GM18909 (cell line): ENCODE results near the gene ERG.

ENCODE experiments used
- ATAC-seq: cut with Tn5 transposase; IDR thresholded peaks from one replicate; pipeline ENCODE4 v1.9.1; 2021; ENCODE audit warnings: mild to moderate bottlenecking; ENCODE audit not compliant: unreplicated experiment, poor library complexity

The ERG gene

DNA sequence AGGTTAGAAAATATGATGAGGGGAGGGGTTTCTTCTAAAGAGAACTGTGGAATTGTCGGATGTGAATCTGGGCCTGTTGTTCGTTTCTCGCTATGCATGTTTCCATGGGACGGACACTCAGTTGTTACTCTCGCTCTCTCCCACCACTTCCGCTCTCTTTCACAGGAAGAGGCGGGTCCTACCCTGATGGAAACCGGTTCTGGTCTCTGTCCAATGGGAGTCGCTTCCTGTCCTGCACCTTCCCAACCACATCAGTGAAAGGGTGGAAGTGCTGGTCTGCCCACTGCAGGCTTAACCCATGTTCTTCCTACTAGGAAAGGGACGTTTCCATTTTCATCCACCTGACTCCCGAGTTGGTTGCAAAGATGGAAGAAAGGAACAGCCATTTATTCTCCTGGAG is 122.0 kb downstream of the ERG start:
- no peak for ATAC-seq

DNA sequence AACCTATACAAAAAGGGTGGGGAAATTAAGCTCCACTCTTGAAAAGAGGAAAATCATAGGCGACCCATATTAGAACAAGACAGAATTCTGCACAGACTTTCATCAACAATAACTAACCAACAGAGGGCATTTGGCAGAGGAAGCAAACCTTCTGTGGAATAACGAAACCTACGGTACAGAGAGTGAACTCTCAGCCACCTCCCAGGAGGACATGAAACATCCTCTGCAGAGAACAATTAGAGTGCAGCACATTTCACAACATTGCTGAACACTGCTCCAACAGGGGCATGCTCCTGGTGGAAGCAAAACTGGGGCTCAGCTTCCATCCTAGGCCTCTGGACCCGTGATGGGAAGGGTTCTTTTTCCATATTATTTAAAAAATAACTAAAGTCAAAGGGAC is 130.6 kb downstream of the ERG start:
- no peak for ATAC-seq

DNA sequence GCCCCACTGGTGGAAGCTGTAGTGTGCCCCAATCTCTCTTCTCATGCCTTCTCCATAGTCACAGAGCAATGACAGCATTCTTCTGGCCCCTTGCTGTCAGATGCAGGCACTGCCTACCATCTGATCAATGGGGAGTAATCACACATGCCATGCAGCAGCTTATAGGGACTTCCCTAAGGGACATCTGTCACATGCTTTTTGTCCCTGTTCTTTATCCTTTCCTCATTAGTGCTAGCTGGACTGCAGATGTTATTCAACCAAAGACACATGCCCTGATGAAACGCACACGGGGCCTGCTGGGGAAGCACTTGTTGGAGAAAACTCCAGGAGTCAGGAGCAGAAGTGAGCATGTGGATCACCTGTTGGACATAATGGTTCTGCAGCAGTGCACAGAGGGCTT is 132.8 kb downstream of the ERG start:
- ATAC-seq, result no peak

DNA sequence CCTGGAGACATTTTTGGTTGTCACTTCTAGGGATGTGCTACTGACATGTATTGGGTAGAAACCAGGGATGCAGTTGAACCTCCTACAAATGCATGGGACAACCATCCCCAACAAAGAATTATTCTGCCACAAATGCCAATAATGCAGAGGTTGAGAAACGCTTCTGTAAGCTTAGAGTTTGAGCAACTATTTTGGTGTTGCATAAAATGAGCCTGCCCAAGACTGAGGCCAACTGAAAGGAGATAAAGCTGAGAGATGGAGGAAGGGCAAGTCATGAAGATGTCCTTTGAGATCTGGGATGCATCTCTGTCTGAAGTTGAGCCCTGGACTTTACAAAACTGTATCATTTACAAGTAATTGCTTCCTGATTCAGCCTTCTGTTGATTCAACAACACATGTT is 134.6 kb downstream of the ERG start:
- no peak for ATAC-seq

DNA sequence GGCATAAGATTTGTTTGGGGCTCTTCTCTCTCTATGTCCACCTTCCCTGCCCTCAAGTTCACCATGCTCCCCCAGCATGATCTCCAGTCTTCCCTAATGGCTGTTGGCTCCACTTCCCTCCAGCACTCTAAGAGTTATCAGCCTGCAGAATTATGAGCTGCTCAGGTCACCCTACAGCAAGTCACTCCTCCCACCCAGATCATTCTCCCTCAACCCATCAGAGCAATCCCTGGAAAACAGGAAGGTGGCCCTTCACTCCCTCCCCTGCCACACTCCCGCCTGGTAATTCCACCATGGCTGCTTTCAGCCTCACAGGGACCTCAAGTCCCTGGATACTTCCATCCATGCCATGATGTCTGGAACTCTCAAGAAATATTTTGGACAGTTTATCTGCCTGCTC is 137.0 kb downstream of the ERG start:
- ATAC-seq, result no peak

- ATAC-seq, result no peak
Measured at GRCh38 chr21:38359835-38360234, 138.4 kb downstream of the ERG start.

DNA sequence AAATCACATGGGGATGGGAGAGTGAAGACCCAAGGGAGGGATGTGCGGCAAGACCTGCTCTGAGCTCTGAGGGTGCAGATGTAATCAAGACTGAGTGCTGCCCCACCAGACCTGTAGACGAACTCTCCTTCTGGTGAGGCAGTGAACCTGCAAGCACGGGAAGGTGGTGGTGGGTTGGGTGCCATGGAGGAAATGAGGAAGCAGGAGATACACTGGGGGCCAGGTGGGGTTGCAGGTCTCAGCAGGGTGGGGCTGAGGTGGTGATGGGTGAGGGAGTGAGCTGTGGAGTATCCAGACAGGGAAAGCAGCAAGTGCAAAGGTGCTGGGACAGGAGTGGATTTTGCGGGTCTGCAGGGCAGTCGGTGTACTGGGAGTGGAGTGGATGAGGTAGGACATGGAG is 139.2 kb downstream of the ERG start:
- ATAC-seq, result no peak

DNA sequence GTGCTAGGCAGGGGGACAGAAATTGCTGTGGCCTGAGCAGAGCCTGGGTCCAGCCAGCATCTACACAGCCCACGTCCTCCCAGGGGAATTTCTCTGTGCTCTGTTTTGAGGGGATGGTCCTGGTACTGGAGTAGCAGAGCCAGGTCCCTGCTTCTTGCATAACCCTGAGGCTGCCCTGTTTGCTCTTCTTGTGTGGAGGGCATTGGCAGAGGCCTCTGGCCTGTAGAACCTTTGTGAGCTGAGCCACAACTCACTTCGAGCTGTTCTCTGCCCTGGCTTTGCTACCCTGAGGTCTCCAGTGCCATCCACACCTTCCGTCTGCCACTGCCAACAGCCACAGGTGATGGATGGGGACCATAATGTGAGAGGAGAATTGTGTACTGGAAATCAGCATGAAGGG is 139.6 kb downstream of the ERG start:
- ATAC-seq, result no peak

DNA sequence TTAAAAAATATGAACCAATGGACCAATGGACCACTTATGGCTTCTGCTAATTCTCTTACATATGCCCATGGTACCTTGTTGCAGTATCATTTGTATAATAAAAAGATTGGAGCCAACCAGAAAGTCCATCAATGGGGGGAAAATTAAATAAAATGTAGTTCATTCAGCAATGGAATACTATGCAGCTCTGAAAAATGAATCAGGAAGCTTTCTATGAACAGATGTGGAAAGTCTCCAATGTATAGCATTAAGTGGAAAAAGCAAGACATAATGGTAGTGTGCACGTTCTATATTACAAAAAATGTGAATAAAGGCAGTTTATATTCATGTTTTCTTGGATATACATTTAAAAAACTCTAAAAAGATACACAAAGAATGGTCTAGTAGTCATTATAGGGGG is 140.2 kb downstream of the ERG start:
- ATAC-seq, result no peak

GRCh38 chr21:38356883-38357625 is 141.2 kb downstream of the ERG start:
- ATAC-seq, result no peak

DNA sequence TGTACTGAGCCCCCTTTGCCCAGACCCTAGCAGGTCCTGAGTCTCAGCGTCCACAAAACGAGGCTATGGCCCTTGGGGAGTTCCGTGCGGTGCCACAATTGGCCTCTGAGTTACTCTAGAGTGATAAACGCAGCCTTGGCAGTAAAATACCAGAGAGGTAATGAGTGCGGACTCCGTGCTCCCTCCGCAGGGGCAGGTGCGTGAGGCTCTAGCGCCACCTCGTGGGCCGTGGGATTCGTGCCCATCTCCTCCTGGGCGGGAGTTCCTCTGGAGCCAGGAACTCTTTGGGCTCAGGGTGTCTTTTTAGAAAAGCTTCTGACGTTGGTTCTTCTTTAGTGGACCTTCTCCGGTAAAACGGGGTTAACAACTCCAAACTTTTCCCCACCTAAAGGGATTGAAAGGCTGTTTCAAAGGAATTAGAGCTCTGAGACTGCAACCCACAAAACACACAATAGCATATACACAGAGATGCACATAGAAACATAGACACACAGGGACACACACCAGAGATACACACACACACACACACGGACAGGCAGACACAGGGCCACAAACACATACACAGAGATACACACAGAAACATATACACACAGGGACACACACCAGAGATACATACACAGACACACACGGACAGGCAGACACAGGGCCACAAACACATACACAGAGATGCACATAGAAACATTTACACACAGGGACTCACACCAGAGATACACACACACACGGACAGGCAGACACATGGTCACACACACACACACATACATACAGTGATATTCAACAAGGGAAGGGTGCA is 142.1 kb downstream of the ERG start:
- ATAC-seq, result no peak

- ATAC-seq, result no peak
Measured at GRCh38 chr21:38355353-38355752, 142.9 kb downstream of the ERG start.

- ATAC-seq, result no peak
Measured at GRCh38 chr21:38354746-38355145, 143.5 kb downstream of the ERG start.

DNA sequence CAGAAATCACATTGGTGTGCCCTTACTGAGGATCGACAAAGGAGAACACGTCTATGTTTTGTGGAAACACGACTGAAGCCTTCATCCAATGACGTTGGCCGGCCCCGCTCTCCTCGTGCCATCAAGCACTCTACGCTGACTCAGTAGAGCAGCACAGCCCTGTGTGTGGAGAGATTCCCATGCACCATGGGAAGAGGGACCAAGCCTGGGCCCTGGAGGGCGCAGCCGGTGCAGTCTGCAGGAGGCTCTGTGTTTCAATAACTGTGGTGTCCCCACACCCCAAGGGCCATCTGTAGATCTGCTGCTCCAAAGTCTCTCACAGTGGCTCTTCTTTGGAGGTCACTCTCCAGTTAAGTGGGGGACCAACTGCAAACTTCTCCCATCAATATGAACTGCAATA is 144.0 kb downstream of the ERG start:
- ATAC-seq, result no peak

DNA sequence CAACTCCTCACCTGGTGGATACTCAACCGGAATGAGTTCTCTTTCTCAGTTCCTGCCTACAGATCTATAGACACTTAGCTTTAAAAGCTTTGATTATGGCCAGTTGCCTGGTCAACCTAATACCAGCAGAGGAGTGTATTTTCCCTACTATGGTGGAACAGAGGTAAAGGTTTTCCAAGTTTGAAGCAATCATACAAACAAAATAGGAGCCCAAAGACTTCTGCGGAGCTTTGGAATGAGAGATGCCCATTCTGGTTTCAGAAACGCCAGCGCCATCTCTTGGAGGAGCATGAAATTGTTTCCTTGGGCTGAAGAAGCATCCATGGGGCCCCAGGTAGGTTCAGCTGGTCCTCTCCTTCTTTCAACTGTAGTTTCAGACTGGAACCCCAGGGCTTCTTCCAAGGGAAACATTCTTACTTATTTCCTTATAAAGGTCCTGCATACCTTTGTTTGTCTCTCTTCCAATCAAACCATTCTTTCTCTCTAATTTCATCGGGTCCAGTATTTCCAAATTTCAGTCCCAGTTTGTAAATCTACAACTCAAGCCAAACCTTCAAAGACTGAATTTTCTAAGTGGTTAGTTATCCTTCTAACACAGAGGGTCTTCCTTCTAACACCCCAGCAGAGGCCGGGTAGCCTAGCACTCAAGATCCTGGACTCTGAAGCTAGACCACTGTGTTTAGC is 145.6 kb downstream of the ERG start:
- ATAC-seq, result no peak

DNA sequence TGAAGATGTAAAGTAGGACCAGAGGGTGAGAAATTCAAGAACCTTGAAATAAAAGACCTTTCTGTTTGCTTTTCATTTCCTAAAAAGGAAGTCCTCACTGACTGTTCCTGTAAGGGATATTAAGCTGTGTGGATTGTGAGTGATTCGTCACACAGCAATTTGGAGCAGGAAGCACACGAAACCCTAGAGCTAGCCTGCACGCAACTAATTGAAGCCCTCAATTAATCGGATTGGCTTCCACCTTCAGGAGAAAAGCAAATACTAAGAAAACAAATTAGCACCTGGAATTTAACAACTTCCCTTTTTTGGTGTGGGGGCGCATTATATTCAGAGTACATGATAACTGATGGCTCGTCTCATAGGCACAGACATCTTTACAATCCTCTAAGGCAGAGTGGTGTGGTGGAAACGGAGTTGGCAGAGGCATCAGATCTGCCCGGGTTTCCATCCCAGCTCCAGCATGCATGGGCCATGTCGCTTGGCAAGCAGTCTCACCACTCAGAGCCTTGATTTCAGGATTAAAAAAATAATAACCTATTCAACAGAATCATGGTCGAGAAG is 146.2 kb downstream of the ERG start:
- ATAC-seq, result no peak

GRCh38 chr21:38351176-38351959 is 146.9 kb downstream of the ERG start:
- ATAC-seq, result no peak

DNA sequence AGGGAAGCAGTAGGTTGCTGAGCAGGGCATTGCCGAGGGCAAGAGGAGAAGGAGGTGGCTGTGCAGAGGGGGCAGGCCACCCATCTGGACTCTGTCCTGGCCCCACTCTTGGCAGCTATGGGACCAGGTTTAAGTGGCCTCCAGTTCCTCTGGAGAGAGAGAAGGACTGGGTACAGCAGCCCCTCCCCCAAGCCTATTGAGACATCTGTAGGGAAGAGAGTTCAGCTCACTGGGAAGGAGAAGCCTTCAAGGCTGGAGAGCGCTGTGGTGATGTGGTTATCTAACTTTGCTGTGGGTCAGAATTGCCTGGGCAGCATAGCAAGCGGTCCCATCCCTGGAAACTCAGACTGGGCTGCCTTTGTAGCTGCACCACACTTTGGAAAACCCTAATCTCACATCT is 147.6 kb downstream of the ERG start:
- no peak for ATAC-seq

DNA sequence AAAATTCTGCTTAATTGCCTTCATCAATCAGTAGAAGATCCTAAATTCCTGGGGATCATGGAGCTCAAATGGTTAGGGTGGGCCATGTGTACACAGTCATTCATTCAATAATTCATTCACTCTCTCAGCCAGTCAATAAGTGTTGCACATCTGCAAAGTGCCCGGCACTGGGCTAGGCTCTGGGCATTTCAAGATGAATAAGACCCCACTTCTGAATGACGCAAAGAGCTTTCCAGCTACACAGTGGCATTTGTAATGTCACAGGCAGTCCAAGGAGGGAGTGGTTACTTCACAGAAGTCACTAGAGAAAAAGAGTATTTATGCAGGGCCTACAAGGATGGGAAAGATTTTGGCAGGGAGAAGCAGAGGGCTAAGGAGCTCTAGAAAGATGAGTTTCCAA is 148.3 kb downstream of the ERG start:
- ATAC-seq, result no peak

- ATAC-seq, result no peak
Measured at GRCh38 chr21:38349111-38349746, 149.0 kb downstream of the ERG start.
